ENCODE measurements around the gene YBX2. TPM values are rescaled to one million over a fixed set of nuclear protein-coding genes. Genes with fewer than 3 reads are reported as not detected.

YBX2 gene
- total and polyA plus RNA-seq, 12 donors, result 0.06 to 1.4 (median 0.19) TPM; not detected in 6

- Histone ChIP-seq H3K36me3 (replicated peaks in 1 of 2) (no peaks in the 10 kb centered on the region), H3K9me3 (replicated peaks in 1 of 3) (no peaks in the 10 kb centered on the region), H3K27ac (no peak overlapping the region), H3K4me3 (no peak overlapping the region), H3K4me1 (replicated peaks in 1 of 2) (peaks cover 3% of the 10 kb centered on the region in 2 donors), H3K27me3 (no peaks in the 10 kb centered on the region)
- intact Hi-C loops (cut with DNase I), result loop anchor here in 1 of 2 donors (5.0 kb wide), 1 partner anchor 42 kb away; the partner anchor contains the start of gene CLDN7
- no peak for DNase-seq
- 89 to 95% (median 93%) methylated on average over 7 of the region's 7 CpGs for WGBS, 4 donors
- TF ChIP-seq POLR2A (IDR thresholded peaks at IDR 0.05) (no peak), CTCF (IDR thresholded peaks at IDR 0.05) (no peak)
Observed at GRCh38 chr17:7304179-7304578, 9.7 kb upstream of the YBX2 start.

- intact Hi-C loops (cut with DNase I), result loop anchor here in 1 of 2 donors (2.0 to 10.0 kb wide), 2 partner anchors 16 to 242 kb away; partner anchors contain the start of gene SLC2A4
- H3K36me3 ChIP-seq (replicated peaks in 1 of 2), result no peaks in the 10 kb centered on the region
- H3K27me3 ChIP-seq, result peaks cover 10% of the 10 kb centered on the region
- DNase-seq, result peak; percentile 84 to 89 (median 87)
- H3K27ac ChIP-seq, result no peak overlapping the region
- no peak overlapping the region for H3K4me3 ChIP-seq
- TF ChIP-seq POLR2A (IDR thresholded peaks at IDR 0.05), result peak in 1 of 2 donors; percentile 9
- TF ChIP-seq CTCF (IDR thresholded peaks at IDR 0.05), result peak; percentile 71 to 98 (median 90)
- no peaks in the 10 kb centered on the region for H3K9me3 ChIP-seq (replicated peaks in 1 of 3)
- peaks cover 12 to 28% of the 10 kb centered on the region in 2 donors for H3K4me1 ChIP-seq (replicated peaks in 1 of 2)
- WGBS, 4 donors, result 3 to 14% (median 3%) methylated on average over 23 to 51 of the region's 51 CpGs
Observed at GRCh38 chr17:7296189-7296861, 1.9 kb upstream of the YBX2 start.

GRCh38 chr17:7295230-7296180 lies 1.1 kb upstream of the YBX2 start:
- peak in 1 of 7 donors; percentile 33 for DNase-seq
- Histone ChIP-seq H3K9me3 (replicated peaks in 1 of 3) (no peaks in the 10 kb centered on the region), H3K36me3 (replicated peaks in 1 of 2) (no peaks in the 10 kb centered on the region), H3K27ac (no peak overlapping the region), H3K4me1 (replicated peaks in 1 of 2) (peaks cover 12 to 28% of the 10 kb centered on the region in 2 donors), H3K27me3 (peaks cover 10% of the 10 kb centered on the region), H3K4me3 (peak overlapping the region in 1 of 4 donors; percentile 28)
- TF ChIP-seq CTCF (IDR thresholded peaks at IDR 0.05), result no peak
- TF ChIP-seq POLR2A (IDR thresholded peaks at IDR 0.05), result no peak
- WGBS, 4 donors, result 67 to 74% (median 71%) methylated on average over 41 to 42 of the region's 42 CpGs
- intact Hi-C loops (cut with DNase I), result loop anchor here in 1 of 2 donors (2.0 to 10.0 kb wide), 2 partner anchors 15 to 241 kb away; partner anchors contain the start of gene SLC2A4

All from adrenal gland (tissue), 12 donors.